ENCODE results near the gene KRT75. TPM values are rescaled to one million over a fixed set of nuclear protein-coding genes. Genes with fewer than 3 reads are reported as not detected.

The KRT75 gene
- total RNA-seq, 1 experiment from 2014 or later, result not detected

GRCh38 chr12:52432559-52433207 lies 1.5 kb downstream of the KRT75 start:
- no peaks in the 10 kb centered on the region for H3K4me1 ChIP-seq (ENCODE audit: low read length)
- no peaks in the 10 kb centered on the region for H3K9me2 ChIP-seq (replicated peaks; ENCODE audit: insufficient read depth, low read length)
- DNase-seq, result no peak
- H3K4me3 ChIP-seq (ENCODE audit: low read length), result no peak overlapping the region
- no peaks in the 10 kb centered on the region for H3K79me2 ChIP-seq (ENCODE audit: low read length)
- no peak overlapping the region for H3K4me2 ChIP-seq (ENCODE audit: low read depth, low read length, poor library complexity, severe bottlenecking)
- no peak overlapping the region for H3K27ac ChIP-seq (ENCODE audit: low read length)
- H4K20me1 ChIP-seq (ENCODE audit: insufficient read depth, low read depth, low read length), result no peaks in the 10 kb centered on the region
- no peak overlapping the region for H2AFZ ChIP-seq (ENCODE audit: low read length)
- H3K27me3 ChIP-seq (ENCODE audit: low read length), result no peaks in the 10 kb centered on the region
- no peak overlapping the region for H3K9ac ChIP-seq (ENCODE audit: low read length)
- H3K36me3 ChIP-seq (ENCODE audit: insufficient read depth, low read length), result no peaks in the 10 kb centered on the region
- H3K9me3 ChIP-seq (ENCODE audit: low read length), result no peaks in the 10 kb centered on the region

- no peaks in the 10 kb centered on the region for H3K9me3 ChIP-seq (ENCODE audit: low read length)
- no peak overlapping the region for H2AFZ ChIP-seq (ENCODE audit: low read length)
- H3K4me2 ChIP-seq (ENCODE audit: low read depth, low read length, poor library complexity, severe bottlenecking), result no peak overlapping the region
- DNase-seq, result no peak
- H3K9ac ChIP-seq (ENCODE audit: low read length), result no peak overlapping the region
- H3K27ac ChIP-seq (ENCODE audit: low read length), result no peak overlapping the region
- no peaks in the 10 kb centered on the region for H3K36me3 ChIP-seq (ENCODE audit: insufficient read depth, low read length)
- no peaks in the 10 kb centered on the region for H3K79me2 ChIP-seq (ENCODE audit: low read length)
- H3K4me3 ChIP-seq (ENCODE audit: low read length), result no peak overlapping the region
- no peaks in the 10 kb centered on the region for H3K27me3 ChIP-seq (ENCODE audit: low read length)
- no peaks in the 10 kb centered on the region for H4K20me1 ChIP-seq (ENCODE audit: insufficient read depth, low read depth, low read length)
- H3K4me1 ChIP-seq (ENCODE audit: low read length), result no peaks in the 10 kb centered on the region
- no peaks in the 10 kb centered on the region for H3K9me2 ChIP-seq (replicated peaks; ENCODE audit: insufficient read depth, low read length)
These were observed 6.0 kb downstream of the KRT75 start for GRCh38 chr12:52428121-52428520.

- Histone ChIP-seq H3K4me1 (ENCODE audit: low read length) (no peaks in the 10 kb centered on the region), H3K27me3 (ENCODE audit: low read length) (no peaks in the 10 kb centered on the region), H3K9ac (ENCODE audit: low read length) (no peak overlapping the region), H3K9me2 (replicated peaks; ENCODE audit: insufficient read depth, low read length) (no peaks in the 10 kb centered on the region), H3K9me3 (ENCODE audit: low read length) (no peaks in the 10 kb centered on the region), H3K4me3 (ENCODE audit: low read length) (no peak overlapping the region), H4K20me1 (ENCODE audit: insufficient read depth, low read depth, low read length) (no peaks in the 10 kb centered on the region), H3K36me3 (ENCODE audit: insufficient read depth, low read length) (no peaks in the 10 kb centered on the region), H3K79me2 (ENCODE audit: low read length) (no peaks in the 10 kb centered on the region), H3K27ac (ENCODE audit: low read length) (no peak overlapping the region), H2AFZ (ENCODE audit: low read length) (no peak overlapping the region), H3K4me2 (ENCODE audit: low read depth, low read length, poor library complexity, severe bottlenecking) (no peak overlapping the region)
- DNase-seq, result no peak
These were observed 7.1 kb downstream of the KRT75 start for GRCh38 chr12:52427083-52427482.

GRCh38 chr12:52426034-52426433 lies 8.1 kb downstream of the KRT75 start:
- H3K9me2 ChIP-seq (replicated peaks; ENCODE audit: insufficient read depth, low read length), result no peaks in the 10 kb centered on the region
- H2AFZ ChIP-seq (ENCODE audit: low read length), result no peak overlapping the region
- no peaks in the 10 kb centered on the region for H3K36me3 ChIP-seq (ENCODE audit: insufficient read depth, low read length)
- H3K4me3 ChIP-seq (ENCODE audit: low read length), result no peak overlapping the region
- no peak overlapping the region for H3K9ac ChIP-seq (ENCODE audit: low read length)
- no peaks in the 10 kb centered on the region for H3K27me3 ChIP-seq (ENCODE audit: low read length)
- no peak overlapping the region for H3K27ac ChIP-seq (ENCODE audit: low read length)
- no peak for DNase-seq
- H3K4me1 ChIP-seq (ENCODE audit: low read length), result no peaks in the 10 kb centered on the region
- no peak overlapping the region for H3K4me2 ChIP-seq (ENCODE audit: low read depth, low read length, poor library complexity, severe bottlenecking)
- H3K9me3 ChIP-seq (ENCODE audit: low read length), result no peaks in the 10 kb centered on the region
- no peaks in the 10 kb centered on the region for H3K79me2 ChIP-seq (ENCODE audit: low read length)
- H4K20me1 ChIP-seq (ENCODE audit: insufficient read depth, low read depth, low read length), result no peaks in the 10 kb centered on the region

- Histone ChIP-seq H3K4me2 (ENCODE audit: low read depth, low read length, poor library complexity, severe bottlenecking) (no peak overlapping the region), H3K27ac (ENCODE audit: low read length) (no peak overlapping the region), H3K27me3 (ENCODE audit: low read length) (no peaks in the 10 kb centered on the region), H2AFZ (ENCODE audit: low read length) (no peak overlapping the region), H3K36me3 (ENCODE audit: insufficient read depth, low read length) (no peaks in the 10 kb centered on the region), H3K79me2 (ENCODE audit: low read length) (no peaks in the 10 kb centered on the region), H3K9me3 (ENCODE audit: low read length) (no peaks in the 10 kb centered on the region), H3K9me2 (replicated peaks; ENCODE audit: insufficient read depth, low read length) (no peaks in the 10 kb centered on the region), H3K4me3 (ENCODE audit: low read length) (no peak overlapping the region), H3K4me1 (ENCODE audit: low read length) (no peaks in the 10 kb centered on the region), H3K9ac (ENCODE audit: low read length) (no peak overlapping the region), H4K20me1 (ENCODE audit: insufficient read depth, low read depth, low read length) (no peaks in the 10 kb centered on the region)
- no peak for DNase-seq
These were observed 8.7 kb downstream of the KRT75 start for GRCh38 chr12:52425466-52425865.

- no peak overlapping the region for H3K9ac ChIP-seq (ENCODE audit: low read length)
- no peaks in the 10 kb centered on the region for H3K9me2 ChIP-seq (replicated peaks; ENCODE audit: insufficient read depth, low read length)
- H3K4me1 ChIP-seq (ENCODE audit: low read length), result no peaks in the 10 kb centered on the region
- H4K20me1 ChIP-seq (ENCODE audit: insufficient read depth, low read depth, low read length), result no peaks in the 10 kb centered on the region
- H2AFZ ChIP-seq (ENCODE audit: low read length), result no peak overlapping the region
- H3K27me3 ChIP-seq (ENCODE audit: low read length), result no peaks in the 10 kb centered on the region
- H3K27ac ChIP-seq (ENCODE audit: low read length), result no peak overlapping the region
- no peaks in the 10 kb centered on the region for H3K9me3 ChIP-seq (ENCODE audit: low read length)
- H3K79me2 ChIP-seq (ENCODE audit: low read length), result no peaks in the 10 kb centered on the region
- H3K36me3 ChIP-seq (ENCODE audit: insufficient read depth, low read length), result no peaks in the 10 kb centered on the region
- no peak for DNase-seq
- H3K4me3 ChIP-seq (ENCODE audit: low read length), result no peak overlapping the region
- no peak overlapping the region for H3K4me2 ChIP-seq (ENCODE audit: low read depth, low read length, poor library complexity, severe bottlenecking)
These were observed 10.3 kb downstream of the KRT75 start for GRCh38 chr12:52423661-52424500.

- H3K4me2 ChIP-seq (ENCODE audit: low read depth, low read length, poor library complexity, severe bottlenecking), result no peak overlapping the region
These were observed 11.1 kb downstream of the KRT75 start for GRCh38 chr12:52423035-52423434.

GRCh38 chr12:52419656-52420055 lies 14.5 kb downstream of the KRT75 start:
- H3K36me3 ChIP-seq (ENCODE audit: insufficient read depth, low read length), result no peaks in the 10 kb centered on the region
- no peak overlapping the region for H2AFZ ChIP-seq (ENCODE audit: low read length)
- H3K4me1 ChIP-seq (ENCODE audit: low read length), result no peaks in the 10 kb centered on the region
- no peaks in the 10 kb centered on the region for H3K79me2 ChIP-seq (ENCODE audit: low read length)
- no peak overlapping the region for H3K4me2 ChIP-seq (ENCODE audit: low read depth, low read length, poor library complexity, severe bottlenecking)
- no peak overlapping the region for H3K4me3 ChIP-seq (ENCODE audit: low read length)
- no peak overlapping the region for H3K9ac ChIP-seq (ENCODE audit: low read length)
- no peaks in the 10 kb centered on the region for H3K27me3 ChIP-seq (ENCODE audit: low read length)
- no peak for DNase-seq
- H3K27ac ChIP-seq (ENCODE audit: low read length), result no peak overlapping the region
- H4K20me1 ChIP-seq (ENCODE audit: insufficient read depth, low read depth, low read length), result no peaks in the 10 kb centered on the region
- H3K9me3 ChIP-seq (ENCODE audit: low read length), result no peaks in the 10 kb centered on the region
- H3K9me2 ChIP-seq (replicated peaks; ENCODE audit: insufficient read depth, low read length), result no peaks in the 10 kb centered on the region

More at GRCh38 chr12:52423035-52423434, 11.1 kb downstream of the KRT75 start:
- Histone ChIP-seq H3K9me2 (replicated peaks; ENCODE audit: insufficient read depth, low read length) (no peaks in the 10 kb centered on the region), H4K20me1 (ENCODE audit: insufficient read depth, low read depth, low read length) (no peaks in the 10 kb centered on the region), H3K4me3 (ENCODE audit: low read length) (no peak overlapping the region), H3K4me1 (ENCODE audit: low read length) (no peaks in the 10 kb centered on the region), H3K9me3 (ENCODE audit: low read length) (no peaks in the 10 kb centered on the region), H3K27ac (ENCODE audit: low read length) (no peak overlapping the region), H2AFZ (ENCODE audit: low read length) (no peak overlapping the region), H3K36me3 (ENCODE audit: insufficient read depth, low read length) (no peaks in the 10 kb centered on the region), H3K79me2 (ENCODE audit: low read length) (no peaks in the 10 kb centered on the region), H3K27me3 (ENCODE audit: low read length) (no peaks in the 10 kb centered on the region), H3K9ac (ENCODE audit: low read length) (no peak overlapping the region)
- DNase-seq, result no peak
